ENCODE data around the gene ZNF660. TPM values are rescaled to one million over a fixed set of nuclear protein-coding genes. Genes with fewer than 3 reads are reported as not detected.

Gene ZNF660
- total and polyA plus RNA-seq, 4 donors = 0.08 to 2.7 (median 0.41) TPM

DNA sequence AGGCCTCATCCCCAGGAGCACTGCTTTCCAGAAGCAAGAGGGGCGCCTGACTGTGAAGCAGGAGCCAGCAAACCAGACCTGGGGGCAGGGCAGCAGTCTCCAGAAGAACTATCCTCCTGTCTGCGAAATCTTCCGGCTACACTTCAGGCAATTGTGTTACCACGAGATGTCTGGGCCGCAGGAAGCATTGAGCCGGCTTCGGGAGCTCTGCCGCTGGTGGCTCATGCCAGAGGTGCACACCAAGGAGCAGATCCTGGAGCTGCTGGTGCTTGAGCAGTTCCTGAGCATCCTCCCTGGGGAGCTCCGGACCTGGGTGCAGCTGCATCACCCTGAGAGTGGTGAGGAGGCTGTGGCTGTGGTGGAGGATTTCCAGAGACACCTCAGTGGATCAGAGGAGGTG is 27.7 kb upstream of the ZNF660 start:
- H3K9ac ChIP-seq (ENCODE audit: low read depth in 1 of 2, low read length in 2 of 2) = no peak overlapping the region
- DNase-seq (ENCODE audit: low spot score) = no peak
- peaks cover 0 to 7% (median 3%) of the 10 kb centered on the region in 4 donors for H3K36me3 ChIP-seq (ENCODE audit: control insufficient read depth in 4 of 4, insufficient read depth in 3 of 4, low read depth in 1 of 4, low read length in 3 of 4)
- H3K4me3 ChIP-seq (ENCODE audit: low read depth in 1 of 3, low read length in 3 of 3) = no peak overlapping the region
- no peak overlapping the region for H3K27ac ChIP-seq (ENCODE audit: low read depth in 1 of 2, low read length in 2 of 2)
- 99% methylated on average over 9 of the region's 9 CpGs for WGBS
- H3K27me3 ChIP-seq (ENCODE audit: control insufficient read depth in 4 of 4, insufficient read depth in 4 of 4, low read length in 3 of 4) = no peaks in the 10 kb centered on the region
- TF ChIP-seq FOXA2 (IDR thresholded peaks at IDR 0.05) = no peak
- TF ChIP-seq HNF4A (conservative IDR thresholded peaks at IDR 0.05) = no peak
- TF ChIP-seq, protein P1, sequence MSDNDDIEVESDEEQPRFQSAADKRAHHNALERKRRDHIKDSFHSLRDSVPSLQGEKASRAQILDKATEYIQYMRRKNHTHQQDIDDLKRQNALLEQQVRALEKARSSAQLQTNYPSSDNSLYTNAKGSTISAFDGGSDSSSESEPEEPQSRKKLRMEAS (IDR thresholded peaks at IDR 0.05) = no peak
- TF ChIP-seq RAD21 (IDR thresholded peaks at IDR 0.05) = no peak
- no peak for TF ChIP-seq RXRA (IDR thresholded peaks at IDR 0.05)
- TF ChIP-seq, protein P2, sequence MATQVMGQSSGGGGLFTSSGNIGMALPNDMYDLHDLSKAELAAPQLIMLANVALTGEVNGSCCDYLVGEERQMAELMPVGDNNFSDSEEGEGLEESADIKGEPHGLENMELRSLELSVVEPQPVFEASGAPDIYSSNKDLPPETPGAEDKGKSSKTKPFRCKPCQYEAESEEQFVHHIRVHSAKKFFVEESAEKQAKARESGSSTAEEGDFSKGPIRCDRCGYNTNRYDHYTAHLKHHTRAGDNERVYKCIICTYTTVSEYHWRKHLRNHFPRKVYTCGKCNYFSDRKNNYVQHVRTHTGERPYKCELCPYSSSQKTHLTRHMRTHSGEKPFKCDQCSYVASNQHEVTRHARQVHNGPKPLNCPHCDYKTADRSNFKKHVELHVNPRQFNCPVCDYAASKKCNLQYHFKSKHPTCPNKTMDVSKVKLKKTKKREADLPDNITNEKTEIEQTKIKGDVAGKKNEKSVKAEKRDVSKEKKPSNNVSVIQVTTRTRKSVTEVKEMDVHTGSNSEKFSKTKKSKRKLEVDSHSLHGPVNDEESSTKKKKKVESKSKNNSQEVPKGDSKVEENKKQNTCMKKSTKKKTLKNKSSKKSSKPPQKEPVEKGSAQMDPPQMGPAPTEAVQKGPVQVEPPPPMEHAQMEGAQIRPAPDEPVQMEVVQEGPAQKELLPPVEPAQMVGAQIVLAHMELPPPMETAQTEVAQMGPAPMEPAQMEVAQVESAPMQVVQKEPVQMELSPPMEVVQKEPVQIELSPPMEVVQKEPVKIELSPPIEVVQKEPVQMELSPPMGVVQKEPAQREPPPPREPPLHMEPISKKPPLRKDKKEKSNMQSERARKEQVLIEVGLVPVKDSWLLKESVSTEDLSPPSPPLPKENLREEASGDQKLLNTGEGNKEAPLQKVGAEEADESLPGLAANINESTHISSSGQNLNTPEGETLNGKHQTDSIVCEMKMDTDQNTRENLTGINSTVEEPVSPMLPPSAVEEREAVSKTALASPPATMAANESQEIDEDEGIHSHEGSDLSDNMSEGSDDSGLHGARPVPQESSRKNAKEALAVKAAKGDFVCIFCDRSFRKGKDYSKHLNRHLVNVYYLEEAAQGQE (IDR thresholded peaks at IDR 0.05) = no peak
- no peak for TF ChIP-seq JUND (IDR thresholded peaks at IDR 0.05)
- TF ChIP-seq GABPA (IDR thresholded peaks at IDR 0.05 in 1 of 2, conservative IDR thresholded peaks at IDR 0.05 in 1 of 2) = no peak
- TF ChIP-seq HNF4G (IDR thresholded peaks at IDR 0.05) = no peak
- TF ChIP-seq SP1 (IDR thresholded peaks at IDR 0.05) = no peak
- TF ChIP-seq, protein P3, sequence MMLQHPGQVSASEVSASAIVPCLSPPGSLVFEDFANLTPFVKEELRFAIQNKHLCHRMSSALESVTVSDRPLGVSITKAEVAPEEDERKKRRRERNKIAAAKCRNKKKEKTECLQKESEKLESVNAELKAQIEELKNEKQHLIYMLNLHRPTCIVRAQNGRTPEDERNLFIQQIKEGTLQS (IDR thresholded peaks at IDR 0.05) = no peak
- TF ChIP-seq FOXA1 (IDR thresholded peaks at IDR 0.05) = no peak
- no peak for TF ChIP-seq YY1 (IDR thresholded peaks at IDR 0.05)
- TF ChIP-seq, protein P4, sequence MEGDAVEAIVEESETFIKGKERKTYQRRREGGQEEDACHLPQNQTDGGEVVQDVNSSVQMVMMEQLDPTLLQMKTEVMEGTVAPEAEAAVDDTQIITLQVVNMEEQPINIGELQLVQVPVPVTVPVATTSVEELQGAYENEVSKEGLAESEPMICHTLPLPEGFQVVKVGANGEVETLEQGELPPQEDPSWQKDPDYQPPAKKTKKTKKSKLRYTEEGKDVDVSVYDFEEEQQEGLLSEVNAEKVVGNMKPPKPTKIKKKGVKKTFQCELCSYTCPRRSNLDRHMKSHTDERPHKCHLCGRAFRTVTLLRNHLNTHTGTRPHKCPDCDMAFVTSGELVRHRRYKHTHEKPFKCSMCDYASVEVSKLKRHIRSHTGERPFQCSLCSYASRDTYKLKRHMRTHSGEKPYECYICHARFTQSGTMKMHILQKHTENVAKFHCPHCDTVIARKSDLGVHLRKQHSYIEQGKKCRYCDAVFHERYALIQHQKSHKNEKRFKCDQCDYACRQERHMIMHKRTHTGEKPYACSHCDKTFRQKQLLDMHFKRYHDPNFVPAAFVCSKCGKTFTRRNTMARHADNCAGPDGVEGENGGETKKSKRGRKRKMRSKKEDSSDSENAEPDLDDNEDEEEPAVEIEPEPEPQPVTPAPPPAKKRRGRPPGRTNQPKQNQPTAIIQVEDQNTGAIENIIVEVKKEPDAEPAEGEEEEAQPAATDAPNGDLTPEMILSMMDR (IDR thresholded peaks at IDR 0.05; ENCODE audit: low read depth, low read length, missing input control) = no peak
- TF ChIP-seq, protein P5, sequence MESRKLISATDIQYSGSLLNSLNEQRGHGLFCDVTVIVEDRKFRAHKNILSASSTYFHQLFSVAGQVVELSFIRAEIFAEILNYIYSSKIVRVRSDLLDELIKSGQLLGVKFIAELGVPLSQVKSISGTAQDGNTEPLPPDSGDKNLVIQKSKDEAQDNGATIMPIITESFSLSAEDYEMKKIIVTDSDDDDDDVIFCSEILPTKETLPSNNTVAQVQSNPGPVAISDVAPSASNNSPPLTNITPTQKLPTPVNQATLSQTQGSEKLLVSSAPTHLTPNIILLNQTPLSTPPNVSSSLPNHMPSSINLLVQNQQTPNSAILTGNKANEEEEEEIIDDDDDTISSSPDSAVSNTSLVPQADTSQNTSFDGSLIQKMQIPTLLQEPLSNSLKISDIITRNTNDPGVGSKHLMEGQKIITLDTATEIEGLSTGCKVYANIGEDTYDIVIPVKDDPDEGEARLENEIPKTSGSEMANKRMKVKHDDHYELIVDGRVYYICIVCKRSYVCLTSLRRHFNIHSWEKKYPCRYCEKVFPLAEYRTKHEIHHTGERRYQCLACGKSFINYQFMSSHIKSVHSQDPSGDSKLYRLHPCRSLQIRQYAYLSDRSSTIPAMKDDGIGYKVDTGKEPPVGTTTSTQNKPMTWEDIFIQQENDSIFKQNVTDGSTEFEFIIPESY (IDR thresholded peaks at IDR 0.05) = no peak
- no peak for TF ChIP-seq EGR1 (IDR thresholded peaks at IDR 0.05; ENCODE audit: low read depth in 2 of 2)
- TF ChIP-seq TAF1 (conservative IDR thresholded peaks at IDR 0.05) = no peak
- no peak for TF ChIP-seq NR2F2 (IDR thresholded peaks at IDR 0.05)
- H3K4me1 ChIP-seq (ENCODE audit: control insufficient read depth in 4 of 4, insufficient read depth in 4 of 4, low read length in 3 of 4) = peaks cover 2 to 10% (median 7%) of the 10 kb centered on the region in 4 donors
- H3K9me3 ChIP-seq (ENCODE audit: control insufficient read depth in 4 of 4, low read length in 3 of 4) = peaks cover under 1 to 6% (median 4%) of the 10 kb centered on the region in 4 donors
